WTC11 (cell line): ENCODE measurements around the gene SAYSD1. TPM values are rescaled to one million over a fixed set of nuclear protein-coding genes. Genes with fewer than 3 reads are reported as not detected.

Experiments used
- ATAC-seq: fragments of 200-7000 bp; cut with Tn5 transposase; 2 replicates; pipeline ENCODE4 v1.10.0; 2021; ENCODE audit warnings: mild to moderate bottlenecking, moderate library complexity
- CTCF ChIA-PET: fragments of 300-600 bp; sonication (Branson Sonifier 250); formaldehyde crosslinking; loops from one replicate; lab custom pipeline; 2021; ENCODE audit warnings: antibody characterized with exemption; lab: Charles Lee
- POLR2A ChIA-PET: fragments of 350-600 bp; sonication (Branson Sonifier 250); formaldehyde crosslinking; loops from one replicate; lab custom pipeline; 2021; ENCODE audit warnings: antibody characterized with exemption; lab: Charles Lee
- DNase-seq: peaks from one replicate; pipeline ENCODE4 v3.0.0; 2021; ENCODE audit warnings: low spot score
- H3K27ac Mint-ChIP-seq: 2 replicates; pipeline ENCODE4 v1.8.0; 2021; ENCODE audit warnings: mixed read lengths
- H3K27me3 Mint-ChIP-seq: 2 replicates; pipeline ENCODE4 v1.8.0; 2021; ENCODE audit warnings: low read depth, mild to moderate bottlenecking, moderate library complexity, mixed read lengths
- H3K36me3 Mint-ChIP-seq: 2 replicates; pipeline ENCODE4 v1.8.0; 2021; ENCODE audit warnings: mixed read lengths
- H3K4me1 Mint-ChIP-seq: 2 replicates; pipeline ENCODE4 v1.8.0; 2022; ENCODE audit warnings: mixed read lengths
- H3K4me3 Mint-ChIP-seq: 2 replicates; pipeline ENCODE4 v1.8.0; 2021; ENCODE audit warnings: mild to moderate bottlenecking, moderate library complexity, mixed read lengths
- H3K9me3 Mint-ChIP-seq: 2 replicates; pipeline ENCODE4 v1.8.0; 2021; ENCODE audit warnings: mixed read lengths
- CBFB ChIP-seq: sonication (generic); formaldehyde crosslinking; IDR thresholded peaks from 2 replicates; pipeline ENCODE4 v1.8.1; 2022; ENCODE audit warnings: mild to moderate bottlenecking, low read depth, missing genetic modification reagents
- GABPB1 ChIP-seq: sonication (generic); formaldehyde crosslinking; IDR thresholded peaks from 2 replicates; pipeline ENCODE4 v1.8.1; 2023; ENCODE audit warnings: mild to moderate bottlenecking, missing genetic modification reagents
- GTF2I ChIP-seq: fragments of 250-450 bp; sonication (Bioruptor Pico); conservative IDR thresholded peaks from 2 replicates; pipeline ENCODE4 v1.4.0; 2021; ENCODE audit warnings: mild to moderate bottlenecking
- HMGA2 ChIP-seq: fragments of 250-450 bp; sonication (Bioruptor Pico); IDR thresholded peaks from 2 replicates; pipeline ENCODE4 v1.4.0; 2021; ENCODE audit warnings: mild to moderate bottlenecking, moderate library complexity
- NR3C1 ChIP-seq: sonication (generic); formaldehyde crosslinking; conservative IDR thresholded peaks from 2 replicates; pipeline ENCODE4 v1.8.1; 2023; ENCODE audit warnings: low read depth, mild to moderate bottlenecking, missing genetic modification reagents
- OVOL2 ChIP-seq: fragments of 250-450 bp; sonication (Bioruptor Pico); IDR thresholded peaks from 2 replicates; pipeline ENCODE4 v1.9.0; 2021; ENCODE audit warnings: mild to moderate bottlenecking, borderline replicate concordance
- SOX15 ChIP-seq: fragments of 250-450 bp; sonication (Bioruptor Pico); IDR thresholded peaks from 2 replicates; pipeline ENCODE4 v1.9.0; 2021; ENCODE audit warnings: mild to moderate bottlenecking
- ZBTB21 ChIP-seq: sonication (generic); formaldehyde crosslinking; IDR thresholded peaks from 2 replicates; pipeline ENCODE4 v1.8.1; 2023; ENCODE audit warnings: mild to moderate bottlenecking, missing genetic modification reagents, borderline replicate concordance
- ZNF219 ChIP-seq: sonication (generic); formaldehyde crosslinking; IDR thresholded peaks from 2 replicates; pipeline ENCODE4 v1.8.0; 2023; ENCODE audit warnings: missing genetic modification reagents, mild to moderate bottlenecking, borderline replicate concordance
- ZNF423 ChIP-seq: fragments of 250-450 bp; sonication (Bioruptor Pico); IDR thresholded peaks from 2 replicates; pipeline ENCODE4 v2.1.2; 2022; ENCODE audit warnings: mild to moderate bottlenecking, moderate library complexity
- total RNA-seq: library from RNA; stranded (reverse); gene quantifications from 3 replicates; pipeline ENCODE4 v1.2.3, GENCODE V29; 2021
- TF ChIP-seq, protein P1 (sequence below): sonication (generic); formaldehyde crosslinking; IDR thresholded peaks from 2 replicates; pipeline ENCODE4 v1.8.0; 2023; ENCODE audit warnings: missing genetic modification reagents
- TF ChIP-seq, protein P2 (sequence below): fragments of 250-450 bp; sonication (Bioruptor Pico); IDR thresholded peaks from 2 replicates; pipeline ENCODE4 v2.1.2; 2022; ENCODE audit warnings: mild to moderate bottlenecking, moderate library complexity
- TF ChIP-seq, protein P3 (sequence below): fragments of 250-450 bp; sonication (Bioruptor Pico); IDR thresholded peaks from 2 replicates; pipeline ENCODE4 v1.9.0; 2021; ENCODE audit warnings: mild to moderate bottlenecking
- TF ChIP-seq, protein P4 (sequence below): sonication (generic); formaldehyde crosslinking; IDR thresholded peaks from 2 replicates; pipeline ENCODE4 v1.8.0; 2022; ENCODE audit warnings: mild to moderate bottlenecking, missing genetic modification reagents
- TF ChIP-seq, protein P5 (sequence below): sonication (generic); formaldehyde crosslinking; IDR thresholded peaks from 2 replicates; pipeline ENCODE4 v1.8.0; 2022; ENCODE audit warnings: mild to moderate bottlenecking, missing genetic modification reagents
- TF ChIP-seq, protein P6 (sequence below): fragments of 250-450 bp; sonication (Bioruptor Pico); conservative IDR thresholded peaks from 2 replicates; pipeline ENCODE4 v1.9.0; 2021; ENCODE audit warnings: mild to moderate bottlenecking
- TF ChIP-seq, protein P7 (sequence below): sonication (generic); formaldehyde crosslinking; IDR thresholded peaks from 2 replicates; pipeline ENCODE4 v1.8.1; 2023; ENCODE audit warnings: mild to moderate bottlenecking, moderate library complexity, missing genetic modification reagents
- TF ChIP-seq, protein P8 (sequence below): sonication (generic); formaldehyde crosslinking; IDR thresholded peaks from 2 replicates; pipeline ENCODE4 v1.8.1; 2023; ENCODE audit warnings: mild to moderate bottlenecking, missing genetic modification reagents, moderate library complexity
- TF ChIP-seq, protein P9 (sequence below): sonication (generic); formaldehyde crosslinking; IDR thresholded peaks from 2 replicates; pipeline ENCODE4 v1.8.1; 2022; ENCODE audit warnings: mild to moderate bottlenecking, moderate library complexity, missing genetic modification reagents
- TF ChIP-seq, protein P10 (sequence below): sonication (generic); formaldehyde crosslinking; conservative IDR thresholded peaks from 2 replicates; pipeline ENCODE4 v1.8.1; 2022; ENCODE audit warnings: mild to moderate bottlenecking, missing genetic modification reagents

SAYSD1 gene
- total RNA-seq, 1 experiment from 2014 or later: 7.4 TPM

DNA sequence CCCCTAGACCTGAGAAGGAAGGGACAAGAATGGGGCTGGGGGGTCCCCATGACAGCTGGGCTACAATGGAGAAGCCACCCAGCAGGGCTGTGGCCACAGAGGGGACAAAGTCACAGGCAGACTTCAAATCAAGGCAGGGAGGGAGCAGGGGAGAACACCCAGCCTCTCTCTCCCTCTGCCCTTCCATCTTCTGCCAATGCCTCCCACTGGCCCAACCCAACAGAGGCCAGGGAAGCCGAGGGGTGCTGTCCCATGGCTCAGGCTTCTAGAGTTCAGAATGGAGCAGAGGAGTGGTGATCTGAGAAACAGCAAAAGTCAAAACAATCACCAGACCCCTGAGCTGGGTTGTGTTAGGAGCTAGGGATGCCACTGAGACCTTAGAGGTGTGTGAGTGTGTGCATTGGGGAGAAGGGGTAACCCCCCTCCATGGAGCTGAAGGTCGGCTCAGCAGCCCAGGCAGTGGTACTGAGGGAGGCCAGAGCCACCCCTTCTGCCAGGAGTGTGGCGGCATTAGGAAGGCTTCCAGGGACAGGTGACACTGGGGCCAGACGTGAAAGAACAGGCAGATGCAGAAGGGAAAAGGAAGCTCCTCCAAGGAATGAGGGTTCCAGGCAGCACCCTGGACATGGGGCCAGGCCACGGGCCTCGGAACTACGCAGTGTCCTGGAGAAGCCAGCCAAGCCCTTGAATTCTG lies 54.4 kb downstream of the SAYSD1 start:
- CTCF ChIA-PET: interaction anchor here (1.1 to 2.7 kb wide), 4 partner anchors 31 to 242 kb away, joined by 4 to 11 read pairs (median 4); no protein-coding TSS in a partner anchor

DNA sequence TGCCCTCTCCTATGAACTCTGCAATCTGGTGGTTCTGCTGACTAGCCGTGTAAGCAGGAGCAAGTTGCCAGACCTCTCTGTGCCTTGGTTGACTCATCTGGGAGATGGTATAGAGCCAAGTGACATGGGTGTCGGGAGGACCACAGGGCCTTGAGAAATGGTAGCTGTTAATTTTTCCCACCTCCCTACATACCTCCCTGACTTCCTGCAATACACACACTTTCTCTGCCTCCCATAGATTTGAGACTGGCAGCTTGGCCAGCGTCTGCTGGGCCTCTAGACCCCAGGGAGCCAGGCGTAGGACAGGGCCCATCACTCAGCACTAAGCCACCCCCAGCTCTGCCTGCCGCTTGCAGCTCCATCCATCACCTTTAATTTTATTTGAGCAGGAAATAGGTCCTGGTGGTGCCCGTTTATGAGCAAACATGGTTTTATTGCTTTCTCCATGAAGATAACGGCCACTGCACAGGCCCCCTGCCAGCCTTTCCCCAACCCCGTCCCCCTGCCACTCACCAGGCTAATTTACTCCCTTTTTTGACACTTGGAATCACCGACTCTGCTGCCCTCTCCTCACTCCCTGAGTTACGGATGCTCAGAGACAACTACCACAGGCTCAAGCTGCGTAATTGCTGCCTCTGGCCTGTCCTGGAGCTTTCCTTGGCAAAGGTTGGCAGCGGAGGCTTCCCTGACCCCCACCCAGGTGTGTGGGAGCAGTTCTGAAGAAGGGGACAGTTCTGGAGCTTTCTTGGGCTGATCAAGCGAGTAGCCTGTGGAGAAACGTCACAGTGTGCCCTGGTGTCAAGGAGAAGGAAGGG lies 55.3 kb downstream of the SAYSD1 start:
- CTCF ChIA-PET: interaction anchor here (0.7 to 2.7 kb wide), 2 partner anchors 30 to 63 kb away, joined by 3 to 11 read pairs; no protein-coding TSS in a partner anchor
- TF ChIP-seq, protein P1, sequence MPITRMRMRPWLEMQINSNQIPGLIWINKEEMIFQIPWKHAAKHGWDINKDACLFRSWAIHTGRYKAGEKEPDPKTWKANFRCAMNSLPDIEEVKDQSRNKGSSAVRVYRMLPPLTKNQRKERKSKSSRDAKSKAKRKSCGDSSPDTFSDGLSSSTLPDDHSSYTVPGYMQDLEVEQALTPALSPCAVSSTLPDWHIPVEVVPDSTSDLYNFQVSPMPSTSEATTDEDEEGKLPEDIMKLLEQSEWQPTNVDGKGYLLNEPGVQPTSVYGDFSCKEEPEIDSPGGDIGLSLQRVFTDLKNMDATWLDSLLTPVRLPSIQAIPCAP (CRISPR knock-in tag): no peak
- TF ChIP-seq OVOL2 (CRISPR knock-in tag): no peak
- TF ChIP-seq, protein P2, sequence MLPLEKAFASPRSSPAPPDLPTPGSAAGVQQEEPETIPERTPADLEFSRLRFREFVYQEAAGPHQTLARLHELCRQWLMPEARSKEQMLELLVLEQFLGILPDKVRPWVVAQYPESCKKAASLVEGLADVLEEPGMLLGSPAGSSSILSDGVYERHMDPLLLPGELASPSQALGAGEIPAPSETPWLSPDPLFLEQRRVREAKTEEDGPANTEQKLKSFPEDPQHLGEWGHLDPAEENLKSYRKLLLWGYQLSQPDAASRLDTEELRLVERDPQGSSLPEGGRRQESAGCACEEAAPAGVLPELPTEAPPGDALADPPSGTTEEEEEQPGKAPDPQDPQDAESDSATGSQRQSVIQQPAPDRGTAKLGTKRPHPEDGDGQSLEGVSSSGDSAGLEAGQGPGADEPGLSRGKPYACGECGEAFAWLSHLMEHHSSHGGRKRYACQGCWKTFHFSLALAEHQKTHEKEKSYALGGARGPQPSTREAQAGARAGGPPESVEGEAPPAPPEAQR: no peak
- no peak for TF ChIP-seq NR3C1 (CRISPR knock-in tag)
- TF ChIP-seq CBFB (CRISPR knock-in tag): no peak
- no peak for TF ChIP-seq ZNF423
- no peak for TF ChIP-seq ZNF219
- TF ChIP-seq, protein P3, sequence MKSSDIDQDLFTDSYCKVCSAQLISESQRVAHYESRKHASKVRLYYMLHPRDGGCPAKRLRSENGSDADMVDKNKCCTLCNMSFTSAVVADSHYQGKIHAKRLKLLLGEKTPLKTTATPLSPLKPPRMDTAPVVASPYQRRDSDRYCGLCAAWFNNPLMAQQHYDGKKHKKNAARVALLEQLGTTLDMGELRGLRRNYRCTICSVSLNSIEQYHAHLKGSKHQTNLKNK (CRISPR knock-in tag): no peak
- TF ChIP-seq, protein P4, sequence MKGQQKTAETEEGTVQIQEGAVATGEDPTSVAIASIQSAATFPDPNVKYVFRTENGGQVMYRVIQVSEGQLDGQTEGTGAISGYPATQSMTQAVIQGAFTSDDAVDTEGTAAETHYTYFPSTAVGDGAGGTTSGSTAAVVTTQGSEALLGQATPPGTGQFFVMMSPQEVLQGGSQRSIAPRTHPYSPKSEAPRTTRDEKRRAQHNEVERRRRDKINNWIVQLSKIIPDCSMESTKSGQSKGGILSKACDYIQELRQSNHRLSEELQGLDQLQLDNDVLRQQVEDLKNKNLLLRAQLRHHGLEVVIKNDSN (CRISPR knock-in tag): no peak

More for the DNA sequence above, 54.4 kb downstream of the SAYSD1 start:
- TF ChIP-seq ZBTB21 (CRISPR knock-in tag): no peak
- no peak for TF ChIP-seq SOX15 (CRISPR knock-in tag)
- no peak for TF ChIP-seq GTF2I (CRISPR knock-in tag)
- TF ChIP-seq, protein P5, sequence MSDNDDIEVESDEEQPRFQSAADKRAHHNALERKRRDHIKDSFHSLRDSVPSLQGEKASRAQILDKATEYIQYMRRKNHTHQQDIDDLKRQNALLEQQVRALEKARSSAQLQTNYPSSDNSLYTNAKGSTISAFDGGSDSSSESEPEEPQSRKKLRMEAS: no peak
- TF ChIP-seq, protein P2: no peak
- TF ChIP-seq, protein P6, sequence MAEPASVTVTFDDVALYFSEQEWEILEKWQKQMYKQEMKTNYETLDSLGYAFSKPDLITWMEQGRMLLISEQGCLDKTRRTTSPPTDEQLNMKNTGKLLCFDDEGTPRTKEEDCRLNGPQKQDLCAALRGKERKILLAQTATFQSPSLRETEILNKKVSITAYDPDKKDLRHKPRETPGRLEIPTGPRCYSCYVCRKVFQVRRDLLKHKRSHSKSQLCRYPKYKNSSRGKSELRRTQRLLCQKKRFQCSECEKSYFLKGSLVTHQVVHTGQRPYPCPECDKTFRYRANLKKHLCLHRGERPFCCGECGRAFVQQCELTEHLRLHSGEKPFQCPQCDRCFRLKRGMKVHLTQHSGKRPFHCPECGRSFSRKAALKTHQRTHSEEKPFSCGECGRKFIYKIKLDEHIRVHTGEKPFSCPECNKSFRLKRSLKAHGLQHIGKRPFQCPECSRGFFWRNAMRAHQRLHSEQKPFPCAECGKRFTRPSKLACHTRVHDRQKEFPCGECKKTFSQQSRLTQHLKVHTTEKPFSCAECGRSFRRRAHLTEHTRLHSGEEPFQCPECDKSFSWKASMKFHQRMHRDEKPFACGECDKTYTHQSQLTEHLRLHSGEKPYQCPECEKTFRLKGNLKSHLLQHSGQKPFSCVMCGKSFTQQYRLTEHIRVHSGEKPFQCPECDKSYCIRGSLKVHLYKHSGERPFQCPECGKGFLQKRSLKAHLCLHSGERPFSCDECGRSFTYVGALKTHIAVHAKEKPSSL (CRISPR knock-in tag): no peak
- TF ChIP-seq GABPB1: no peak
- TF ChIP-seq, protein P7, sequence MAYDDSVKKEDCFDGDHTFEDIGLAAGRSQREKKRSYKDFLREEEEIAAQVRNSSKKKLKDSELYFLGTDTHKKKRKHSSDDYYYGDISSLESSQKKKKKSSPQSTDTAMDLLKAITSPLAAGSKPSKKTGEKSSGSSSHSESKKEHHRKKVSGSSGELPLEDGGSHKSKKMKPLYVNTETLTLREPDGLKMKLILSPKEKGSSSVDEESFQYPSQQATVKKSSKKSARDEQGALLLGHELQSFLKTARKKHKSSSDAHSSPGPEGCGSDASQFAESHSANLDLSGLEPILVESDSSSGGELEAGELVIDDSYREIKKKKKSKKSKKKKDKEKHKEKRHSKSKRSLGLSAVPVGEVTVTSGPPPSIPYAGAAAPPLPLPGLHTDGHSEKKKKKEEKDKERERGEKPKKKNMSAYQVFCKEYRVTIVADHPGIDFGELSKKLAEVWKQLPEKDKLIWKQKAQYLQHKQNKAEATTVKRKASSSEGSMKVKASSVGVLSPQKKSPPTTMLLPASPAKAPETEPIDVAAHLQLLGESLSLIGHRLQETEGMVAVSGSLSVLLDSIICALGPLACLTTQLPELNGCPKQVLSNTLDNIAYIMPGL (CRISPR knock-in tag): no peak
- TF ChIP-seq, protein P8, sequence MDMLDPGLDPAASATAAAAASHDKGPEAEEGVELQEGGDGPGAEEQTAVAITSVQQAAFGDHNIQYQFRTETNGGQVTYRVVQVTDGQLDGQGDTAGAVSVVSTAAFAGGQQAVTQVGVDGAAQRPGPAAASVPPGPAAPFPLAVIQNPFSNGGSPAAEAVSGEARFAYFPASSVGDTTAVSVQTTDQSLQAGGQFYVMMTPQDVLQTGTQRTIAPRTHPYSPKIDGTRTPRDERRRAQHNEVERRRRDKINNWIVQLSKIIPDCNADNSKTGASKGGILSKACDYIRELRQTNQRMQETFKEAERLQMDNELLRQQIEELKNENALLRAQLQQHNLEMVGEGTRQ (CRISPR knock-in tag): no peak
- TF ChIP-seq HMGA2 (CRISPR knock-in tag): no peak
- TF ChIP-seq, protein P9, sequence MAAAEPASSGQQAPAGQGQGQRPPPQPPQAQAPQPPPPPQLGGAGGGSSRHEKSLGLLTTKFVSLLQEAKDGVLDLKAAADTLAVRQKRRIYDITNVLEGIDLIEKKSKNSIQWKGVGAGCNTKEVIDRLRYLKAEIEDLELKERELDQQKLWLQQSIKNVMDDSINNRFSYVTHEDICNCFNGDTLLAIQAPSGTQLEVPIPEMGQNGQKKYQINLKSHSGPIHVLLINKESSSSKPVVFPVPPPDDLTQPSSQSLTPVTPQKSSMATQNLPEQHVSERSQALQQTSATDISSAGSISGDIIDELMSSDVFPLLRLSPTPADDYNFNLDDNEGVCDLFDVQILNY: no peak
- TF ChIP-seq, protein P10, sequence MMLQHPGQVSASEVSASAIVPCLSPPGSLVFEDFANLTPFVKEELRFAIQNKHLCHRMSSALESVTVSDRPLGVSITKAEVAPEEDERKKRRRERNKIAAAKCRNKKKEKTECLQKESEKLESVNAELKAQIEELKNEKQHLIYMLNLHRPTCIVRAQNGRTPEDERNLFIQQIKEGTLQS (CRISPR knock-in tag): no peak
- TF ChIP-seq, all 79 proteins: peak for 0
- Mint-ChIP-seq H3K27me3 (no peaks in the 10 kb centered on the region), H3K9me3 (no peaks in the 10 kb centered on the region), H3K4me3 (no peak overlapping the region), H3K36me3 (no peaks in the 10 kb centered on the region), H3K27ac (no peak overlapping the region; the same call in 1 of the 2 replicates), H3K4me1 (no peaks in the 10 kb centered on the region)
- no peak for ATAC-seq
- no peak for DNase-seq
- POLR2A ChIA-PET: no interaction called here

More for the DNA sequence above, 55.3 kb downstream of the SAYSD1 start:
- H3K4me1 Mint-ChIP-seq: no peaks in the 10 kb centered on the region; the same call in 1 of the 2 replicates
- no peaks in the 10 kb centered on the region for H3K27me3 Mint-ChIP-seq
- H3K9me3 Mint-ChIP-seq: no peaks in the 10 kb centered on the region
- H3K36me3 Mint-ChIP-seq: no peaks in the 10 kb centered on the region
- H3K27ac Mint-ChIP-seq: no peak overlapping the region
- ATAC-seq (no peak), DNase-seq (no peak)
- POLR2A ChIA-PET: interaction anchor here (0.6 kb wide), 1 partner anchor 1568 kb away, joined by 3 read pairs; no protein-coding TSS in a partner anchor
- H3K4me3 Mint-ChIP-seq: no peak overlapping the region
